Measurements from ENCODE around the gene CIART.
"Not testable (repeated sequence)": the region's sequence is repeated elsewhere in the genome, so short reads cannot be mapped to it uniquely, and the experiment has no call there.

The CIART gene

DNA sequence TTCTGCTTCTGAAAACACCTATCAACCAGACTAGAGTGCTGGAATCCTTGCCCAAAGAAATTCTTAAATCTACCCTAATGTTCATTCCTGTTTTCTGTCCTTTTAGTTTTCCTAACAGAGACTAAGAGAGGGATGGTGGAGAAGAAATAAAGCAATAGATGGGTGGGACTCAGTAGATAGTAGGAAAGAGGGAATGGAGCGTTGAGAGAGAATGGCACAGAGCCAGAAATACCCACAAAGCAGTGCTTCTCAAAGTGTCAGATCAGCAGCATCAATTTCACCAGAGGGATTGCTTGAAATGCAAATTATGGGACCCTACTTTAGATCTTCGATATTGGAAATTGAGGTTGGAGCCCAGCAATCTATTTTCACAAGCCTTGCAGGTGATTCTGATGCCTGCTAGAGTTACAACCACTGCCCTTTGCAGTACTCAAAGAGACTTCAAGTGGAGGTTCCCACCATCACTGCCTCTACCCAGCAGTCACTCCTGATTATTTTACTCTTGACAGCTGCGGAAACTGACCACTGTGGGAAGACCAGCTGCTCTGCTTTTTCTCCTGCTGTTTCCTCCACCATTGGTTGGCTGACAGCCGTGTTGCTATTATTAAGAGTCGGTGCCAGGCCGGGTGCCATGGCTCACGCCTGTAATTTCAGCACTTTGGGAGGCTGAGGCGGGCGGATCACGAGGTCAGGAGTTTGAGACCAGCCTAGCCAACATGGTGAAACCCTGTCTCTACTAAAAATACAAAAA, 27.6 kb downstream of the CIART start:
- no peak for DNase-seq (ENCODE audit: low read depth)

DNA sequence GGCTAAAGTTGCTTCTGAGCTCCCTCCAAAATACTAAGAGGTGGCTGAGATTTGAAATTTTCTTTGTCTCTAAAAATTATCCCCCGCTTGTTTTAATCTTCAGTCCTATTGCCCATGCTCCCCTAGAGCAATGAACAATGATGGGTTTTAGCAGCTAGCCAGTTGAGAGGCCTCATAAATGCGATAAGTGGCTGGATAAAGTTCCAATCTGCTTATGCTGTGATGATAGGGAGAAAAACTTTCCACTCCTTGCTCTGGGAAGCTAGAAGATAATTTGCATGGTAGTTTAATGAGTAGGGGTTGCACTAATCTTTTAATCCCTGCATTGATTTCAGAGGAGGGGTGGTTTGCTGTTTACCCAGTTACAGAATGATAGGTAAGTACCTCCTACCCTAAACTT, 29.4 kb downstream of the CIART start:
- DNase-seq (ENCODE audit: low read depth) = no peak

DNA sequence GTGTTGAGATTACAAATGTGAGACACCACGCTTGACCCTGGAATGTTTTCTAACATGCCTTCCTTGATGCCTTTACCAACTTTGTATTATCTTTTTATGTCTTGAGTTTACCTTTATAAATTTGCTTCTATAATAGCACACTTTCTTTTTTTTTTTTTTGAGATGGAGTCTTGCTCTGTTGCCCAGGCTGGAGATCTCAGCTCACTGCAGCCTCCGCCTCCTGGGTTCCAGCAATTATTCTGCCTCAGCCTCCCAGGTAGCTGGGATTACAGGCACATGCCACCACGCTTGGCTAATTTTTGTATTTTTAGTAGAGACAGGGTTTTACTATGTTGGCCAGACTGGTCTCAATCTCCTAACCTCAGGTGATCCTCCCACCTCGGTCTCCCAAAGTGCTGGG, 32.3 kb downstream of the CIART start:
- not testable (repeated sequence) for DNase-seq (ENCODE audit: low read depth)

DNA sequence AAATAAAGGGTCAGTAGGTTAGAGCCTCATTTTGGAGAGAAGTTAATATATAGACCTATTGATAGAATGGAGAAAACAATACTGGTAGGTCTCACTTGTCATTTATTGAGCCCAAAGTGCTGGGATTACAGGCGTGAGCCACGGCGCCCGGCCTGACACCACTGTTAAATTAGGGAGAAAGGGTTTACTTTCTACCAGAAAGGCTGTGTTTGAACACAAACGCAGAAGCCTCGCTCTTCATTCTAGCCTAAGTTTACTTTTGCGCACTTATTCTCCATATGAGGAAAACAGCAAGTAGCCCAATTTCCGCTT, 38.3 kb downstream of the CIART start:
- DNase-seq (ENCODE audit: low read depth) = no peak

DNA sequence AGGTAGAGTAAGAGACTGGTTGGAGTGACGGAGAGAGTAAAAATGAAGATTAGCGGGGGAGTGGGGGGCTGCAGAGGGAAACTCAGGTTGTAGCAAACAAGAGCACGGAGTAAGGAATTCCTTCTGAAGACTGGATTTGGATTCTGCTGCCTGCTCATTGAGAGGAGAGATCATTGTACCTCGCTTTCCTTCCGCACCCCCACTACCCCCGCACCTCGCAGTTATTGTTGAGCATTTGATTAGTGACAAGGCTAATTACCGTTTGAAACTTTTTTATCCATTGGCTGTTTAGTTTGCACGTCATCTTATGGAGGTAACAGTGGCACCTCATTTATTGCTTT, 39.4 kb downstream of the CIART start:
- no peak for DNase-seq (ENCODE audit: low read depth)

DNA sequence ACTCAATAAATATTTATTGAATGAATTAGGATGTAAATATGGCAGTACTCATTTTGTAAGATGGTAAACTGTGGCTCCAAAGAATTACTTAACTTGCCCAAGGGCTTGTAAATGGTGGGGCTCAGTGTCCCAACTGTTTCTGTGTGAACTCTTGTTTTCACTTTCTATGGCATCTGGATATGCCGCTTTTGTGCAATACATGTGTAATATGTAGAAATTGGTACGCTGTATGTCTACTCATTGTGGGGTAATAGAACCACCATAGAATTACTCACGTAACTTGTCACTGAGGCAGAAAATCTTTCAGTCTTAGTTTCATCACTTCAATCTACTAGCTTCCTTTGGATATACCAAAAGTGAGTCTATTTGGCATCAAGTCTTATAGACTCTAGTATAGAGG, 40.0 kb downstream of the CIART start:
- no peak for DNase-seq (ENCODE audit: low read depth)

DNA sequence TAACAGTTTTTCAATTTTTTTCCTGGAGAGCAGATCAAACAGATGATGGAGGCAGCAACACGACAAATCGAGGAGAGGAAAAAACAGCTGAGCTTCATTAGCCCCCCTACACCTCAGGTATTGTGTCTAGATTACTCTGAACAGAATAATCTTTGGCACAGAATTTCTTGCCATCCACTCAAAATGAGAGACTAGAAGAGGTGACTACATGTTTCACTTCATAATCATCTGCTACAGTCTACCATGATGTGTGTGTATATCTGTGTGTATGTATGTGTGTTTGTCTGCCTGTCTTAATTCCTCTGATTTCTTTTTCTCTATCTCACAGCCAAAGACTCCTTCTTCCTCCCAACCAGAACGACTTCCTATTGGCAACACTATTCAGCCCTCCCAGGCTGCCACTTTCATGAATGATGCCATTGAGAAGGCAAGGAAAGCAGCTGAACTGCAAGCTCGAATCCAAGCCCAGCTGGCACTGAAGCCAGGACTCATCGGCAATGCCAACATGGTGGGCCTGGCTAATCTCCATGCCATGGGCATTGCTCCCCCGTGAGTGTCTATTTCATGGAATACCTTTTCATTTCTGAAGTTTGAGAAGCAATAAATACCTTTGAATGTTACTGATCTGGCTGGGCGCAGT, 50.4 kb downstream of the CIART start:
- DNase-seq (ENCODE audit: low read depth) = no peak
